Fibroblast of mammary gland (primary cell): ENCODE measurements around the gene RIPK4.
"Not testable (repeated sequence)": the region's sequence is repeated elsewhere in the genome, so short reads cannot be mapped to it uniquely, and the experiment has no call there.

Experiments
- DNase-seq: peaks from one replicate; pipeline ENCODE4 v3.0.0-alpha.2; 2010; ENCODE audit warnings: low read depth
- H3K4me3 ChIP-seq: 2 replicates; pipeline ENCODE4 v1.5.1; 2011; ENCODE audit warnings: low read depth, mild to moderate bottlenecking, low read length, moderate library complexity; ENCODE audit not compliant: control insufficient read depth
- TF ChIP-seq, protein P1 (sequence below): conservative IDR thresholded peaks from 2 replicates; pipeline ENCODE4 v1.5.1; 2011; ENCODE audit warnings: low read depth, low read length, inconsistent platforms; ENCODE audit not compliant: control insufficient read depth, insufficient read depth

The RIPK4 gene

DNA sequence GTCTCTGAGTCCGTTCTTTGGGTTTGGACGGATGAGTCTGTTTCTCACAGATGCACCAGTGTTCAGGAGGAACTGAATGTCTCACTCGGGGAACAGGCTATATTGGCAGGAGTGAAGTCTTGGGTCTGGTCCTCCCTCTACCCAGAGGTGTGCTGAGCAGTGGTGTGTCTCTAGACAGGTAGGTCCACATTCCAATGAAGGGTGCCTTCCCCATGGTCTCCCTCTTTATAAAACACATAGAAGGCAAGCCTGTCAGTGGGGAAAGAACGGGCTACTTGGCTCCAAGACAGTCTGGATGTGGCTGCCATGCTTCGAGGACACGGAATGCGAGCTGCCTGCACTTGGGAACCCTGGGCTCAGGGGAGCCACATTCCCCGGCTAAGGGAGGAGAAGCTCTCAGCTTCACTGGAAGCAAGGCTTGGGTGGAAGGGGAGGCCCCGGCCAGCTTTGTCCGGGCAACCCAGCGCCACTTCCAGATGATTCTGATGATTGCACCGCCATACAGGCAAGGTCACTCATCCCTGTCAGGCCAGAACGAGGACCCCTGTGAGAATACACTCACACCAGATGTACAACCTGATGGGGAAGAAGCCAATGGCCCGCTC, 29.7 kb upstream of the RIPK4 start:
- no peak for DNase-seq
- no peak overlapping the region for H3K4me3 ChIP-seq
- TF ChIP-seq, protein P1, sequence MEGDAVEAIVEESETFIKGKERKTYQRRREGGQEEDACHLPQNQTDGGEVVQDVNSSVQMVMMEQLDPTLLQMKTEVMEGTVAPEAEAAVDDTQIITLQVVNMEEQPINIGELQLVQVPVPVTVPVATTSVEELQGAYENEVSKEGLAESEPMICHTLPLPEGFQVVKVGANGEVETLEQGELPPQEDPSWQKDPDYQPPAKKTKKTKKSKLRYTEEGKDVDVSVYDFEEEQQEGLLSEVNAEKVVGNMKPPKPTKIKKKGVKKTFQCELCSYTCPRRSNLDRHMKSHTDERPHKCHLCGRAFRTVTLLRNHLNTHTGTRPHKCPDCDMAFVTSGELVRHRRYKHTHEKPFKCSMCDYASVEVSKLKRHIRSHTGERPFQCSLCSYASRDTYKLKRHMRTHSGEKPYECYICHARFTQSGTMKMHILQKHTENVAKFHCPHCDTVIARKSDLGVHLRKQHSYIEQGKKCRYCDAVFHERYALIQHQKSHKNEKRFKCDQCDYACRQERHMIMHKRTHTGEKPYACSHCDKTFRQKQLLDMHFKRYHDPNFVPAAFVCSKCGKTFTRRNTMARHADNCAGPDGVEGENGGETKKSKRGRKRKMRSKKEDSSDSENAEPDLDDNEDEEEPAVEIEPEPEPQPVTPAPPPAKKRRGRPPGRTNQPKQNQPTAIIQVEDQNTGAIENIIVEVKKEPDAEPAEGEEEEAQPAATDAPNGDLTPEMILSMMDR, result no peak

DNA sequence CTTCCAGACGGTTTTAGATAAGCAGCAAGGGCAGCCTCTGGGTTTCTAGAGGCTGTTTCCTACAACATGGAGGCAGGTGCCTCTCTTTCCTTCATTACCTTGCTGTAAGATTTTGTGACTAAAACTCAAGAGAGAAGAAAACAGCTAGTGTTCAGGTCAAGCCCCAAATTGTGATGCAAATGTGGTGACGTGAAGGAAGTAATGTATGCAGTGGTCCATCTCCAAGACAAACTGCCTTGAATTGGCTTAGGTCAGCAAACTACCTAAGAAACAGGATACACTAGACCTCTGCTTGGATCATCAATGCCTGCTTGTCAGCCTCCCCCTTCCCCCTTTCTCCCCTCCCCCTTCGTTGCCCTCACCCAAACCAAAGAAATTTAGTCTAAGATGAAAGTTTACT, 28.9 kb upstream of the RIPK4 start:
- DNase-seq, result no peak
- TF ChIP-seq, protein P1, result no peak
- H3K4me3 ChIP-seq, result no peak overlapping the region

DNA sequence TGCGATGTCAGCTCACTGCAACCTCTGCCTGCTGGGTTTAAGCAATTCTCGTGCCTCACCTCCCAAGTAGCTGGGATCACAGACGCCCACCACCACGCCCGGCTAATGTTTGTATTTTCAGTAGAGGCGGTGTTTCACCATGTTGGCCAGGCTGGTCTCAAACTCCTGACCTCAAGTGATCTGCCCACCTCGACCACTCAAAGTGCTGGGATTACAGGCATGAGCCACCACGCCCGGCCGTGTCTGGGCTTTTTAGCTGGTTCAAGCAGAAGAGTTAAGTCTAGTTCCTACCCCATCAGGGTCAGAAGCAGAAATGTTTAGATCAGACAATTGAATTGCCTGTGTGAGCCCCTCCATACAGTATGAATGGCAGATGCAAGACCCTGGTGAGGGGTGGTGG, 27.7 kb upstream of the RIPK4 start:
- TF ChIP-seq, protein P1, result no peak
- H3K4me3 ChIP-seq, result no peak overlapping the region
- no peak for DNase-seq

DNA sequence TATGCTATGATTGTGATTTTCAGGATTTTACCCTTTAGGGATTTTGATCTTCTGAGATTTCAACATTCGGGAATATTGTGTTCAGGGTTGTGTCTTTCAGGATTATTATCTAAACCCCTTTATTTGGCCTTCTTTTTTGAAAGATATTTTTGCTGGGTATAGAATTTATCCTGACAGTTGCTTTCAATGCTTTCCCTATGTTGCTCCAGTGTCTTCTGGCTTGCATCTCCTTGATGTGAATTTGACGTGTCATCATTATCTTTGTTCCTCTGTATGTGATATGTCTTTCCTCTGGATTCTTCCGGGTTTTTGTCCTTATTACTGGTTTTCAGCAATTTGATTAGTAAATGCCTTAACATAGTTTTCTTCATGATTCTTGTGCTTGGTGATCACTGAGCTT, 25.9 kb upstream of the RIPK4 start:
- TF ChIP-seq, protein P1, result no peak
- no peak for DNase-seq
- no peak overlapping the region for H3K4me3 ChIP-seq

DNA sequence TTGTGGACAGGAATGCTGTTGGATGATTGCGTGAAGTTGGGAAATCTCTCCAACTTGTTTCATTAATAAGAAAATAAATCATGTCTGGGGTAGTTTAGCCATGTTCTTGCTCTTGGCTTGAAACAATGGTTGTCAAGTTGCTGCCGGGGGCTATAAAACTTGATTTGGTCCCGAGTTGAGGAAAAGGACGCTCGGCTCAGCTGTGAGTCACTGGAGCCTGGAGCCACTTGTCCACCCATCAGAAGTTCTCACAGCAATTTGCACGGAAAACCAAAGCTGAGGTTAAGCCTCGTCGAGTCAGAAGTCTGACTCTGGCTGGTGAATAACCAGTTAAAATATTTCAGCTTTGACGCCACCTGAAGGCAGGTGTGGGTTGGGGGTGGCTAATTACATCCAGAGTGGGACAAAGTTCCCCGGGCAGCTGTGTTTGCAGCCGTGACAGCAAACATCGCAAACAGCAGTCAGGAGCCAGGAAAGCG, 19.7 kb upstream of the RIPK4 start:
- no peak for DNase-seq
- TF ChIP-seq, protein P1, result no peak
- no peak overlapping the region for H3K4me3 ChIP-seq

DNA sequence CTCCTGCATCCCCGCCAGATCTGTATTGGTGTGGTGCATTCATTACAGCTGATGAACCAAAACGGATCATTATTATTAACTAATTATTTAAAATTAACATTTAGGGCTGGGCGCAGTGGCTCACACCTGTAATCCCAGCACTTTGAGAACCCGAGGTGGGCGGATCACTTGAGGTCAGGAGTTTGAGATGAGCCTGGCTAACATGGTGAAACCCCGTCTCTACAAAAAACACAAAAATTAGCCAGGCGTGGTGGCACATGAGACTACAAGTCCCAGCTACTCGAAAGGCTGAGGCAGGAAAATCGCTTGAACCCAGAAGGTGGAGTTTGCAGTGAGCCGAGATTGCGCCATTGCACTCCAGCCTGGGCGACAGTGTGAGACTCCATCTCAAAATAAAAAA, 18.4 kb upstream of the RIPK4 start:
- not testable (repeated sequence) for DNase-seq, H3K4me3 ChIP-seq

DNA sequence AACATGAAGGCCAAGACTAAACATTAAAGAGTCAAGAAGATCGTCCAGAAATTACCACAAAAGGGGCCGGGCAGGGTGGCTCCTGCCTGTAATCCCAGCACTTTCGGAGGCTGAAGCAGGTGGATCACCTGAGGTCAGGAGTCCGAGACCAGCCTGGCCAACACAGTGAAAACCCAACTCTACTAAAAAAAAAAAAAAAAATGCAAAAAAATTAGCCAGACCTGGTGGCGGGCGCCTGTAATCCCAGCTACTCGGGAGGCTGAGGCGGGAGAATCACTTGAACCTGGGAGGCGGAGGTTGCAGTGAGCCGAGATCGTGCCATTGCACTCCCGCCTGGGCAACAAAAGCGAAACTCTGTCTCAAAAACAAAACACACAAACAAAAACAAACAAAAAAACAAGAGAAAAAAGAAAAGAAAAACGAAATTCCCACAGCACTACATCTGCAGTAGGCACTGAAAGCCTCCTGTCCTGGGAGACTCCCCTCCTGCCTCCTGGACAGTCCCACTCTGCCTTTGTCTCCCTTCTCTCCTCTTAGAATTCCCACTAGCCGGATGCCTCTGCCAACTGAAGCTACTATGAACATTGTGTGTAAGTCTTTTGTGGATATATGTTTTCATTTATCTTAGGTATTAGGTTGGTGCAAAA, 17.7 kb upstream of the RIPK4 start:
- no peak for DNase-seq
- no peak overlapping the region for H3K4me3 ChIP-seq
- TF ChIP-seq, protein P1, result no peak
